GM18951 (cell line): ENCODE results near the gene CCDC88C.

Experiments
- POLR2A ChIP-seq: IDR thresholded peaks from 4 replicates; pipeline ENCODE4 v1.6.1; 2011; ENCODE audit warnings: mild to moderate bottlenecking; ENCODE audit not compliant: insufficient read length, insufficient read depth; ENCODE audit errors: extremely low read depth
- in situ Hi-C: fragments of 300-500 bp; cut with MboI; formaldehyde crosslinking; loops from one replicate; pipeline ENCODE4 v1.12.0; 2022; ENCODE audit warnings: low sequenced_read_pairs, mixed read lengths, inconsistent platforms; ENCODE audit not compliant: unreplicated experiment

Gene CCDC88C

DNA sequence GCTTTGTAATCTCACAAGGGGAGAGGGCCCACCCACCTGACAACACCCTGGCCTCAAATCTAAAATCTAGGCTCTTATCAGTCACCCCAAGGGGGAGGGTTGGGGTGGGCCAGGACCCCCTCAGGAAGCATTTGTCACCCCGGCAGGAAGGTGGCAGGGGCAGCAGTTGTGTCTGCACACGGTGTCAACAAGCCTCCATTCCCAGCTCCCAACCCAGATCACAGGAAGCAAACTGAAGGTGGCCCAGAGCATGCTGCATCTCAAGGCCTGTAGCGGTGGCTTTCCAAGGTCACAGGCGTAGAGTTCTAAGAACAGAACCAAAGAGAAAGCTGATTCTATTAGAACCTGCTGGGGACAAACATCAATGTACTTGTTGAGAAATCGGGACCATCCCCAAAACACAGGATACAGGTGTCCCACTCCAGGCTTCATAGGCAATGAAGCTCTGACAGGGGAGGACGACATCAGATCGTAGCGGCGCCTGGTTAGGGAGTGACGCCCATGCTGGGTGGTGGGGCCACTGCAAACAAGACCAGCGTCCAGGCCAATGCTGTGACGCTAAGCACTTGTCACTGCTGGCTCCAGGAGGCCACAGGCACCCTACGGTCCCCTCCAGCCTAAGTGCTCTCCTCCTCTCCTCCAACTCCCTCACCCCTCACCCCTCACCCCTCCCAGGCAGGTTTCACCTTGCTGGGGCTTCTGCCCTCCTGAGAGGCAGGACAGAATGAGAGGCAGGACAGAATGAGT is 52.9 kb downstream of the CCDC88C start:
- TF ChIP-seq POLR2A = no peak
- in situ Hi-C loops = no loop called here

DNA sequence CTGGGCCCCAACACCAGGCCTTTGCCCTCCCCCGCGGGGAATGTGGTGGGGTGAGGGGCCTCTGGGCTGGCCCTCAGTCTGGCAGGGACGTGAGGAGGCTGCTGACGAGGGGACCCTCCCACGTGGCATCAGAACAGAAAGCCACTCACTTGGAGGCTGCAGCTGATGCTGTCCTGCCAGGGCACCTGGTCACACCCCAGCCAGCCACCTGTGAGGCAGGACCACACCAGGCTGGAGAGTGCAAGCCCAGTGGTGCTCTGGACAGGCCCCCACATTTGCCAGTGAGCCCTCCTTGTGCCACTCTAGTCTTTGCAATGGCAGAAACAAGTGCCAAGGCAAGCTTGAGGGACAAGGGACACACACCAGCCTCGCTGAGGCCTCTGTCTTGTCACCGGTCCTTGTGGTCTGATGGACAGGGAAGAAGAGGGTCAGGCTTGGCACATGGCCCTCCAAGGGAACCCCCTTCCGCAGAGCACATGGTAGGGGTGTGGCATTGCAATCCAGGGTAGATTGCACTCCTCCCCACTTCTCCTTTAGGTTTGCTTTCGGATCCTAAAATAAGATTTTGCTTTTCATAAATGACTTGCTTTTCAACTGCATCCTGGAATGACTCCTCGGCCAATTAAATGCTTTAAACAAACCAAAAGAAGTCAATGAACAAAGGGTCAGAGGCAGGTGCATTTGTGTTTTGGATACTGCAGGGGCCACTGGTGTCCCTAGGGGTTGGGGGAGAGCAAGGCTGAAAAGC is 53.7 kb downstream of the CCDC88C start:
- in situ Hi-C loops = no loop called here
- peak; percentile 38 for TF ChIP-seq POLR2A

DNA sequence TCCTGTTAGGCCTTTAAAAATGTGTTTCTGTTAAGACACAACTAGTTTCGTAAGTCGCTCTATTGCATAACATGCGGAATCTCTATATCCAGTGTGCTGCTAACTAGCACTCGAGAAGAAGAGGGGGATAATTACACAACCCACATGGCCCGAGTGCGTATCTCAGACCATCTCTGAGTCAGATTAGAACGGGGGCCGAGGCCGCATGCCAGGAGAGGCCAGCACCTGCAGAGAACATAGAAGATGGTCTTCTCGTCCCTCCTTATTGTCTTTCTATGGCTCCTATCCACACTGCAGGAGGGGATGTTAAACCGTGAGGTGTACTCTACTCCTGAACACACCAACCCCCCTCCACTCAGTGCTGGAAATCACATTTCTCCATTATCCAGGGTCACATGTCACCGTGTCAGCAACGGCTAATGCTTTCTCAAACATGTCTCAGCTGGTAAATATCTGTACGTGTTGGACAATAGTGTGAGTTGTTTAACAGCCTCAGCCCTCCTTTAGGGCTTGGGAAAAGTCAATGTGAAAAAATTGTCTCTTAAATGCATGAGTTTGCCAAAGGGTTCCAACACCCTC is 56.3 kb downstream of the CCDC88C start:
- in situ Hi-C loops = no loop called here
- no peak for TF ChIP-seq POLR2A

DNA sequence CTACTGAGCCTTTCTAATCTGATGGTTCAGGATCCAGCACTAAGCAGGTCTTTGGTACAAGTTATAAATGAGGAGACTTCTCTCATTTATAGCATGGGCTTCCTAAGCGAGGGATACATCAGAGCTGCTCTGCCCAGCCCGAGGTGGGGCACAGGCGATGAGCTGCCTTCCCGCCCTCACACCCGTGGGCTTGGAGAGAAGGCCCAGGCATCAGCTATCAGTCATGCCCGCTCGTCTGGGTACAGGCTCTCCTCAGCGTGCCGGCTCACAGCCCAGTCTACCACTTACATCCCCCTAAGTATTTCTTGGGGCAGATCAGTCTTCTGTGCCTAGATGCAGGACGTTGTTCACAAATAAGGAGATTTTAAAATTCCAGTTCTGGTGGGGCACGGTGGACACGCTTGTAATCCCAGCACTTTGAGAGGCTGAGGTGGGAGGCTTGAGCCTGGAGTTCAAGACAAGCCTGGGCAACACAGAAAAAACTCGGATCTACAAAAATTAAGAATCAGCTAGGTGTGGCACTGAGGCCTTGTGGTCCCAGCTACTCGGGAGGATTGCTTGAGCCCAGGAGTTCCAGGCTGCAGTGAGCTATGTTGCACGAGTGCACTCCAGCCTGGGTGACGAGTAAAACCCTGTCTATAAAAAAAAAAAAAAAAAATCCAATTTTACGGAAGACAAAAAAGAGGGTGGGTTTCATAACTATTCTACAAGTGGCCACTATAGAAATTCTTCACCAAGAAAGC is 57.0 kb downstream of the CCDC88C start:
- in situ Hi-C loops = no loop called here
- no peak for TF ChIP-seq POLR2A

DNA sequence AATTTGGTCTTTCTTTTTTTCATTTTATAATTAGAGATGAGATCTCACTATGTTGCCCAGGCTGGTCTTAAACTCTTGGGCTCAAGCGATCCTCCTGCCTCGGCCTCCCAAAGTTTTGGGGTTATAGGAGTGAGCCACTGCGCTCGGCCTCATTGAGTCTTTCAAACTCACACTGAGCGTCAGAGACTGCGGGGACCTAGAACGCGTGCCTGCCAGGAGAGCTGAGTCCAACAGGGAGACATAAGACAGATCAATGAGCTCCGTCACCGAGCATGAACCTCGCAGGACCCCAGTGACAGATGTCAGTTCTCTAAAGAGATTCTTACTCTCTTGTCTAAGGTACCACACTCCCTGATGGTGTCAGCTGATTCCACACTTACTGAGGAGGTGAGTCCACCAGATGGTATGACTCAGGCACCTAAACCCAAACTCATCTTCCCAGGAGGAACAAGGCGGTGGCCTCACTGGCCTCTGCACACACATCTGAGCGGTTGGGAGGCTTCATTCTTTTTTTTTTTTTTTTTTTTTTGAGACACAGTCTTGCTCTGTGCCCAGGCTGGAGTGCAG is 58.9 kb downstream of the CCDC88C start:
- in situ Hi-C loops = no loop called here
- TF ChIP-seq POLR2A = no peak

DNA sequence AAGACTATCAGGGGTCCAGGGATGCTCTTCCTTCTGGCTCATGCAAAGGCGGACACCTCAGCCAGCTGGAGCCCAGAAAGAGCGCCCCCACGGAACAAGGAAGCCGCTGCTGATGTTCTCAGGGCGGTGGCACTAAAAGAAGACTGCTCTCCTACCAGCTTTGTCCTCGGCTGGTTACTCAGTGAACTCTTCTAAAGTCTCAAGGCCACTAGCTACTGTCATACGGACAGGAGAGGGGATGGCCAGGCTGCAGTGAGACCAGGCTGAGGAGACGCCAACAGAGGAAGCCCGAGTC is 59.6 kb downstream of the CCDC88C start:
- in situ Hi-C loops = no loop called here
- no peak for TF ChIP-seq POLR2A

DNA sequence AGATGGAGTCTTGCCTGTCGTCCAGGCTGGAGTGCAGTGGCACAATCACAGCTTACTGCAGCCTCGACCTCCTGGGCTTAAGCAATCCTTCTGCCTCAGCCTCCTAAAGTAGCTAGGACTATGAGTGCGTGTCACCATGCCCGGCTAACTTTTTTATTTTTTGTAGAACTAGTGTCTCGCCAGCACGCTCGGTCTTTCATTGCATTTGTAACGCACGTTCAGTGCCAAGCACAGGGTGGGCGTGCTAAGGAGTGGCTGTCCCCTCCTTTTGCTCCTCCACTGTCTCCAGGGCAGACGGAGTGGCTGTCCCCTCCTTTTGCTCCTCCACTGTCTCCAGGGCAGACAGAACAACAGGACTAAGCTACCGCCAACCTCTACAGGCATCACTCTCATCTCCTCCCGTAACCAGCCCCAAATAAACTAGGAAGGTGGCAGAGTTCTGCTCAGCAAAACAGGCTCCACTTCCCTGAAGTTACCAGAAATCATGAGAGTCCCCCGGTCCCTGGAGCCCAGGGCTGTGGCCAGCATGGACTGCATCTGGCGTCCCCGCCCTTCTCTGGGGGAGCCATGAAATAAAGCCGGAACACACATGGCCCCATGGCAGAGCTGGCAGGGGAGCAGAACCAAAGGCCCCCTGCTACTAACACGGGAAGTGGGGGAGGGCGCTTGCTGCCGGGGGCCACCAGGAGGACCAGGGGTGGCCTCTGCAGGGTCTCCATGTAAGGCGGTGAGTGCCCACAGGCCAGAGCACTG is 60.2 kb downstream of the CCDC88C start:
- in situ Hi-C loops = no loop called here
- TF ChIP-seq POLR2A = no peak

DNA sequence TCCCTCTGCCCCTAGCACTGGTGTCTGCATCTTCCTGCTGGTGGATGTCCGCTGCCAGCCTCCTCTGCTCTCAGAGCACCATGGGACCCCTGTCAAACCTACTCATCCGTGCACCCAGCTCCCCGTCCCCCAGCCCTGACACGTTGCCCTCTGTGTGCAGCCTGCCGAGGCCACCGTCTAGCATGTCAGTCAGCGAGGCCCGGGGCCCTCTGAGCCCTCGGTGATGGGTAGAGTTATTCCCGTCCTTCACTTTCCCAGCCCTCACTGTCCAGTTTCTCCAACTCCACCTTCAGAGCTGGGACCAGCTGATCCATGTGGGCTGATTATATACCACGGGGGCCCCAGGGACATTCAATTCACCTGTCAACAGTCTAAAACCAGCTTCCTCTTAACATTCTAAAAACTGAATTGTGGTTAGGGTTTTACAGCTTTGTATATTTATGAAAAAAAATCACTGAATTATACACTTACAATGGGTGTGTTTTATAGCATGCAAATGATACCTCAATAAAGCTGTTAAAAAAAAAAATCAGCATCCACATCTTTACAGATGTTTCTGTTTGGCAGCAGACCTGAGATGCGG is 61.3 kb downstream of the CCDC88C start:
- in situ Hi-C loops = no loop called here
- no peak for TF ChIP-seq POLR2A

DNA sequence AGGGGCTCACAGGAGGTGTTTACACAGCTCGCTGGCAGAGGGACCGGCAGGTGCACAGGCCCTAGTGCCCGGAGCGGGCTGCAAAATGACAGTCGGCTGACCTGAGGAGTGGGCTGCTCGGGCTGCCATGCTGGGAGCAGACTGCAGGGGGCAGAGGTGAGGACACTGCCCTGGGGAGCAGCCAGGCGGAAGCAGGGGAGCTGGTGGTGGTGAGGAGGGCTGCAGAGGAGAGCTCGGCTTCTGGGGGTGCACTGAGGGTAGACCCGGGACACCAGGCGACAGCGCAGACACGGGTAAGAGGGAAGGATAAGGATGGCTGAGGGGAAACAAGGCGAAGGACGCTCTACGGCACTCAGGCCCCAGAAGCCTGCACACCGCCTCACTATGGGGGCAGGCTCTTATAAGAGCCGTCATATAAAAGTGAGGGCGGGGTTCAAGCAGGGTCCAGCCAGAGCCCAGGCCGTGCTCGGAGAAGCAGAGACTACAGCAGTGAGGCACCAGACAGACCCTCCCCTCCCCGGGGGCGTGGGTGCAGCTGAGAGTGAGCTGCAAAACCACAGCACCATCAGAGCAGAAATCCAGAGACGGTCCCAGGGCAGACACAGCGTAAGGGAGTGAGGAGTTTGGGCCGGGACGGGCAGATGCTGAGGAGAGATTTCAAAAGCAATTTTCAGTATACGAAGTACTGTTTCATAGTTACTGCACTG is 62.5 kb downstream of the CCDC88C start:
- no peak for TF ChIP-seq POLR2A
- in situ Hi-C loops = no loop called here

DNA sequence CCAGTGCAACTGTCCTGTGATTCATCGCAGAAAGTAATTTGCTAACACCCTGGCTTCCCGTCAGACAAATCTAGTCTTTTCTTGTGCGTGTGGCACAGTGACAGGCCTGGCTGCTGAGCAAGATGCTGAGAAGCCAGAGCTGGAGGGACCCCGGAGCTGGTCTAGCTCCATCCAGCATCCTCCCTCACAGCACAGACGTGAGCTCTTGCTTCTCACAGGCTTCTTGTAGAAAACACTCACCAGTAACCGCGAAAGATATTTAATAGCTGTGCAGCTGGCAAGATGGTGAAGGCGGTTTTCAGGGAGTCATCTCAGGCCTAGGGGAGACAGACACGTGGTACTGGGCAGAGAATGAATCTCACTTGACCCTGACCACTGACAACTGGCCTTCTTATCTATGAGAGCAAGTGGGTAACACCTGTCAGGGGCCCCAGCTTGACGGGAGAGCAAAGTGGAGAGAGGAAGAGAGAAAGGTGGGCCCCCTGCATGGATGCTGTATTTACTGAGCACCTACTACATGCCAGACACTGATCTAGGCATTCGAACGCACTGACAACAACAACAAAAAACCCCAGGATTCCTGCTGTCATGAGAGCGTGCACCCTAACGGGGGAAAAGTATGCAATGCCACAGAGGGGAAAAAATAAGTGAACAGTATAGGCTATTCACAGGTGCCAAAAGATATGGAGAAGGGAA is 63.3 kb downstream of the CCDC88C start:
- TF ChIP-seq POLR2A = no peak
- in situ Hi-C loops = no loop called here
